Measurements from ENCODE around the gene PIEZO1.

Gene PIEZO1

GRCh38 chr16:88715312-88716190 is 69.5 kb downstream of the PIEZO1 start:
- no peak for DNase-seq

DNA sequence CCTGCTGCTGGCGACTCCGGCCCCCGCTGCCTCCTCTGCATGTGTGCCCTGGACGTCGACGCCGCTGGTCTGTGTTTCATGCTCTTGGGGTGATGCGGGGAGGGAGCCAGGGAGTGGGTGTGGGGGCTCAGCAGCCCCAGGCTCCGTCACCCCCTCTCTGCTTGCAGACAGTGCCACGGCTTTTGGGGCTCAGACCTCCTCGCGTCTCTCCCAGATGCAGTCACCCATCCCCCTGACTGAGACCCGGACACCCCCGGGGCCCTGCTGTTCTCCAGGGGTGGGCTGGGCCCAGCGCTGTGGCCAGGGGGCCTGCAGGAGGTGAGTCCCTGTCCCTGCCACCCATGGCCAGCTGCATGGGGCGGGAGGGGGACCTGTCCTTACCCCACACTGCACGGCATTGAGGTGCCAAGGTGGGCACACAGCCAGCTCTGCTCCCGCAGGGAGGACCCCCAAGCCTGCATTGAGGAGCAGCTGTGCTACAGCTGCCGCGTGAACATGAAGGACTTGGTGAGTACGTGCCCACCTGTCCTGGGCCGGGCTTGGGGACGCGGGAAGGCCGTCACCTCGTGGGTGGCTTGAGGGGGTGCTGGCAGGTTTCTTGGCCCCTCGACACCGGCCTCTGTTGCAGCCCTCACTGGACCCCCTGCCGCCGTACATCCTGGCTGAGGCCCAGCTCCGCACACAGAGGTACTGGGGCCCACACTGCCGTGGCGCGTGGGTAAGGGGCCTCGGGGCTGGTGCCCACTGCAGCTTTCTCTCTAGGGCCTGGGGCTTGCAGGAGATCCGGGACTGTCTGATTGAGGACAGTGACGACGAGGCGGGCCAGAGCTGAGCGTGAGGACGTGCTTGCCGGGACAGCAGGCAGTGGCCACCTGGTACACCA is 70.4 kb downstream of the PIEZO1 start:
- DNase-seq = no peak

DNA sequence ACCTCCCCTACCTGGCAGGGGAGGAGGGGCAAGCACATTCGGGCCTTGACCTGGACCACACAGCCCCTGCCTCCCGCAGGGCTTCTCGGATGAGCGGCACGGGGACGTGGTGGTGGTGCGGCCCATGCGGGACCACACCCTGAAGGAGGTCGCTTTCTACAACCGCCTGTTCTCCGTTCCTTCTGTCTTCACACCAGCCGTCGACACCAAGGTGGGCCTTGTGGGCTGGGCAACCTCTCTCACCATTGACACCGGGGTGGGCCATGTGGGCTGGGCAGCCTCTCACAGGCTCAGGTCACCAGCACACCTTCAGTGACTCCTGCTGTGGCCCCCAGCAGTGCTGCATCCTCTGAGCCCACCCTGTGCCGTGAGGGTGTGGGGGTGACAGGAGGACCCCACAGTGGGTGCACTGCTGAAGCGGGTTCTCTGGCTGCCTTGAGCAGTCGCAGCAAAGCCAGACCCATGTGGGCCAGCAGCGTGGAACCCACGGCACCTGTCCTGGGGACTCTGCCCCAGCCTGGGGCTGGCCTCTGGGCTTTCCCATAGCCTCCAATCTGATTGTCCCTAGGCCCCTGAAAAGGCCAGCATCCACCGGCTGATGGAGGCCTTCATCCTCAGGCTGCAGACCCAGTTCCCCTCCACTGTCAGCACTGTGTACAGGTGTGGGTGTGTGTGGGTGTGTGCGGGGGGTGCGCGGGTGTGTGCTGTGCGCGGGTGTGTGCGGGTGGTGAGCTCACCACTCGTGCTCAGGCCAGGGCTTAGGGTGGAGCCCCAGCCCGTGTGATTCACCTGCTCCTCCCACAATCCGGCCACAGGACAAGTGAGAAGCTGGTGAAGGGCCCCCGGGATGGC is 71.2 kb downstream of the PIEZO1 start:
- no peak for DNase-seq

DNA sequence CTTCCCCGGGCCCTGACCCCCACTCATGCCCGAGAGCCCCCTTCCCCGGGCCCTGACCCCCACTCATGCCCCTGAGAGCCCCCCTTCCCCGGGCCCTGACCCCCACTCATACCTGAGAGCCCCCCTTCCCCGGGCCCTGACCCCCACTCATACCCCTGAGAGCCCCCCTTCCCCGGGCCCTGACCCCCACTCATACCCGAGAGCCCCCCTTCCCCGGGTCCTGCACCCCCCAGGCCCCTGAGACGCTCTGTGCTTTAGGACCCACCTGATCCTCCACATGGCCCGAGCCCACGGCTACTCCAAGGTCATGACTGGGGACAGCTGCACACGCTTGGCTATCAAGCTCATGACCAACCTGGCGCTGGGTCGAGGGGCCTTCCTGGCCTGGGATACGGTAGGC is 72.0 kb downstream of the PIEZO1 start:
- no peak for DNase-seq

DNA sequence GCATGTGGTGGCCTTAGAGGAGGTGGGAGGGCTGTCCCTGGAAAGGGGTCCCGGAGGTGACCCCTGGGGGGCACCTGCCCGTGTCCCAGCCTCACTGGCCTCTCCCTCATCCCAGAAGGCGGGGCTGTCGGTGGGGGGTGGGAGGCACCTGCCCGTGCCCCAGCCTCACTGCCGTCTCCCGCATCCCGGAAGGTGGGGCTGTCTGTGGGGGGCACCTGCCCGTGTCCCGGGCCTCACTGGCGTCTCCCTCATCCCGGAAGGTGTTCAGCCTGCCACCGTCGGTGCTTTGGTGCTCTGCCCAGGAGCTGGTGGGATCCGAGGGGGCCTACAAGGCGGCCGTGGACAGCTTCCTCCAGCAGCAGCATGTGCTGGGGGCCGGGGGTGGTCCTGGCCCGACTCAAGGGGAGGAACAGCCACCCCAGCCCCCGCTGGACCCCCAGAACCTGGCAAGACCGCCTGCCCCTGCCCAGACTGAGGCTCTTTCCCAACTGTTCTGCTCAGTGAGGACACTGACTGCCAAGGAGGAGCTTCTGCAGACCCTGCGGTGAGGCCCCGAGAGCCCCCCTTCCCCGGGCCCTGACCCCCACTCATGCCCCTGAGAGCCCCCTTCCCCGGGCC is 72.5 kb downstream of the PIEZO1 start:
- DNase-seq = no peak

DNA sequence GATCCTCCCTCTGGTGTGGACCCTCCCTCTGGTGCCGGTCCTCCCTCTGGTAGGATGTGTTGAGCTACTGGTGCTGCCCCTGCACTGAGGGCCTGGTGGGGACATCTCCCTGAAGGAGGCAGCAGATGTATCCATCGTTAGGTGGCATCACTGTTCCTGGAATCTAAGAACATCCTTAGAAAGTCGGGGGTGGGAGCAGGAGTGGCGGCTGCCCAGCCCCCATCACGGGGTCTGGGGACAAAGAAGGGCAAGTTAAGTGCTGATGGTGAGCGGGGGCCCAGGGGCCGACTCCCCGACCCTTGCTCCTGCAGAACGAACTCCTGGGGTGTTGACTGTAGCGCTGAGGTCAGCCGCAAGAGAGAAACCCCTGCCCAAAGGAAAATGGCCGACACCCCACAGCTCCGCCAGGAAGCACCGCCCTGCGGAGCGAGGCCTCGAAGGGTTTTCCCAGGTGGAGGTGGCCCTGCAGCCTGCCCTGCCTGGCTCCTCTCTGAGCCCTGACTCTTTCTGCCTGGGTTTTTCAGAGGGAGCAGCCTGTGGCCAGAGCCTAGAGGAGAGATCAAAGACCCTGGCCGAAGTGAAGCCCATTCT is 73.2 kb downstream of the PIEZO1 start:
- DNase-seq = no peak

- no peak for DNase-seq
Measured at GRCh38 chr16:88710556-88710955, 74.5 kb downstream of the PIEZO1 start.

DNA sequence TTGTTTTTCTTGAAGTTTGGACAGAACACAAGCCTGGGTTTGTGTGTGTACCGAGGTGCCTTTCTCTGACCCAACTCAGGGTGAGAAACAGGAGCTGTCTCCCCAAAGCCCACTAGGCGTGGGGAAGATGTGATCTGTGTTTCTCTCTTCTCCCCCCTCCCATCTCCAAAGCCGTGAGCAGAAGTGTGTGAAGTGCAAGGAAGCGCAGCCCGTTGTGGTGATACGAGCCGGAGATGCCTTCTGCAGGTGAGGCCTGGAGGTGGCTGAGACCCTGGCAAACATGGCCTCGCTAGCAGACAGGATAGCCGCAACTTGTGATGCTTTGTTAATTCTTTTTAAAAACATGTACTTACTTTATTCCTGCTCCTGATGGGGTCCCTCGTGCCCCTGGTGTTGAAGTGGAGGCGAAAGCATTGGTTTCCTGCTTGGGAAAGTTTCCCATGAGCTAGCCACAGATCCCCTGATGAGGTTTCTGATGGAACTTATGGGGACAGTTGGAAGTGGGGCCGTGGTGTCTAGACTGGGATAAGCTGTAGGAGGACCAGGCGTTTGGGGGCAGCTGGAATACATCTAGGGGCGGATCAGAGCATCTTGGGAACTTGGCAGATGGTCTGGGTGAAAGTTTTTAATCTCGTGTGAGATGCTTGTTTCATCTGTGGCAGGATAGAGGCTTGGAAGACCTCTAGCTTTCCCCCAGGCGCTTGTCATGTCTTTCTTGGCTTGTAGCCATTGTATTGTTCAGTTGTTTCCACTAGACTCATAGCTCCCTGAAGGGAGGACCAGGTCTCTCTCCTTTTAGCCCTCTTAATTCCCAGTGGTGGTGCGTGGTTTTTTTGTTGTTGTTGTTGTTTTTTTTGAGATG is 77.8 kb downstream of the PIEZO1 start:
- no peak for DNase-seq

- no peak for DNase-seq
Measured at GRCh38 chr16:88706229-88706964, 78.6 kb downstream of the PIEZO1 start, which contains the start of the genes CTU2 and RNF166. Gene CTU2 (plus strand): TSS chr16:88706503. CDS start chr16:88706531, 28 bp downstream. Gene RNF166 (minus strand): TSS chr16:88706408. CDS start chr16:88706325, 83 bp downstream.

GRCh38 chr16:88705801-88706228 is 79.2 kb downstream of the PIEZO1 start:
- DNase-seq = no peak

DNA sequence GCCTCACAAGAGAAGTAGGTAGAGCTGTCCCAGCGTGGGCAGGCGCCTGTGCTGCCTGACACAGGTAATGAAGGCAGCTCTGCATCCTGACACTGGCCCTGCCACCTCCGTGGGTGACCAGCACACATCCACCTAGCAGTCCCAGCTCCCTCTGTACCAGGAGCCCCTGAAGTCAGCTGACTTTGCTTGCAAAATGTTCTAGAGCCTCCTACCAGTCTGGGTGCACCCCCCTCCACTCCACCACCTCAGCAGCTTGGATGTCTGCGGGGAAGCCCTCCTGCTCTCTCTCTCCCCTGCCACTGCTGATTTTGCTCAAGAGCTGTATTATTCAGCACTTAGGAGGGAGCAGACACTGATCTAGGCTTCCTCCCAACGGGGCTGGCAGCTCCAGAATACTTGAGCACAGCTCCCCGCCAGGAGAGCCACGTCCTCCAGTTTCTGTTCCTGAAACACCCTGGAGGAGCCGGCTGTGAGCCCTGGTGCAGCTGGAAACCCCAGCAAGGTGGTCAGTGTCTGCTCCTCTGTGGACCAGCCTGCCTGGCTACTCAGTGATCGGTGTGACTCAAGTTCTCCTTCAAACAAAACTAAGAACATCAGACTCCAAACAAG is 79.8 kb downstream of the PIEZO1 start:
- no peak for DNase-seq

GRCh38 chr16:88703486-88704309 is 81.3 kb downstream of the PIEZO1 start:
- DNase-seq = no peak

GRCh38 chr16:88702371-88703210 is 82.4 kb downstream of the PIEZO1 start:
- no peak for DNase-seq

- DNase-seq = no peak
Measured at GRCh38 chr16:88701581-88702370, 83.2 kb downstream of the PIEZO1 start.

DNA sequence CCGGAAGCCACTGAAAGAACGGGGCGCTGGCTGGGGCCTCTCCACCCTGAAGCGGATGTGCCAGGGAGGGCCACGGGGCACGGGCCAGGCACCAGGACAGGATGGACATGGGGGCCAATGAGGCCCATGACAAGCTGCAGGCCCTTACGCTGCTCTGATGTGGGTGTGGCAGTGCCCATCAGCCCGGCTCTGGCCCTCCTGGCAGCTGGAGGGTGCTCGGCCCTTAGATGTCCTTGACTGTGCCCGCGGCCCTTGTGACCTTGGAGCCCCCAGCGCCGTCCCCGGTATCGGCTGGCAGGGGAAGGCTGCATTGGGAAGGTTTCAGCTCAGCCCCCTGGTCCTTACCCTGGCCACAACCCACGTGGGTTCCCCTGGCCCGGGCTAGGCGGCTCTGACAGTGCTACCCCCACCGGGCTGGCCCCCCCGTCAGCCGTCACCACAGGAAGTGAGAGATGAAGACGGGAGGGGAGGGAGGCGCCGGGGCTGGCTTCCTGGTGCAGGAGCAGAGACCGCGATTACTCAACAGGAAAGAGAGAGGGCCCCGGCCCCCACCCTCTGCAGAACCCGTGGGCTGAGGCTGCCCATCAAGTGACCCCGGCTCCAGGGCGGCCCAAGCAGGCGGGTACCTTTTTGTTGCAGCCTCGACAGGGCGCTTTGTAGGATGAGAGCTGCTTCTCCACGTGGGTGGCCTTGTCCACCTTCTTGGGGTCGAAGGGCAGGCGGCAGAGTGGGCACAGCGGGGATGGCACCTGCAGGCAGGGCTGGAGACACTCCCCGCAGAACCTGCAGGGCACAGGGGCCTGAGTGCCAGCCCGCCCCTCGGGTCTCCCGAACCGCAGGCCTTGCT is 84.2 kb downstream of the PIEZO1 start:
- DNase-seq = no peak

DNA sequence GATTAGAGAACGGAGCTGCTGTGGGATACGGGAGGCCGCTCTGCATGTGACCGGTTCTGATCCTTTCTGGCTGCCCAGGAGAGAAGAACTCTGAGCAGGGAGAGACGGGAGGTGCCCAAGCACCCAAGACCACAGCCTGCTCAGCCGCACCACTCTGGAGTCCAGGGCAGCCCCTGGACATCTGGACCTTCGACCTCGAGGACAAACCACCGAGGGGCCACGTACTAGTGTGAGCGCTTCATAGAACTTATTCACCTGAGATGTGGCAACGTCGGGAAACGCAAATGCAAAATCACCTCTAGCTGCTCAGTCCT is 84.7 kb downstream of the PIEZO1 start:
- DNase-seq = no peak

Measured in NCI-H2081 treated with DMSO at 0.1 percent for 48 hours (cell line).